DMS 273 (cell line): ENCODE results near the gene HEY2.
"Not testable (repeated sequence)": the region's sequence is repeated elsewhere in the genome, so short reads cannot be mapped to it uniquely, and the experiment has no call there.

Source experiments
- DNase-seq: peaks from one replicate; lab custom pipeline; 2025; ENCODE audit not compliant: unreplicated experiment; lab: John Stamatoyannopoulos, UW

HEY2 gene

GRCh38 chr6:125766641-125767040 is 17.2 kb downstream of the HEY2 start:
- DNase-seq = no peak

- DNase-seq = no peak
These were observed 19.8 kb downstream of the HEY2 start for GRCh38 chr6:125769147-125769783.

- DNase-seq = no peak
These were observed 24.2 kb downstream of the HEY2 start for GRCh38 chr6:125773387-125774341.

- DNase-seq = not testable (repeated sequence)
These were observed 26.8 kb downstream of the HEY2 start for GRCh38 chr6:125776107-125776826.

- peak; percentile 97 for DNase-seq
These were observed 30.6 kb downstream of the HEY2 start for GRCh38 chr6:125779924-125780539.

GRCh38 chr6:125780540-125781313 is 31.3 kb downstream of the HEY2 start:
- peak; percentile 91 for DNase-seq

GRCh38 chr6:125781314-125781868 is 32.0 kb downstream of the HEY2 start:
- peak; percentile 74 for DNase-seq

- DNase-seq = no peak
These were observed 34.9 kb downstream of the HEY2 start for GRCh38 chr6:125784365-125784764.

- peak; percentile 34 for DNase-seq
These were observed 38.4 kb downstream of the HEY2 start for GRCh38 chr6:125787791-125788190.

GRCh38 chr6:125789167-125789566 is 39.7 kb downstream of the HEY2 start:
- peak; percentile 38 for DNase-seq

- peak; percentile 90 for DNase-seq
These were observed 40.3 kb downstream of the HEY2 start for GRCh38 chr6:125789576-125790357.

- peak; percentile 91 for DNase-seq
These were observed 41.1 kb downstream of the HEY2 start, which contains the start of gene NCOA7 for GRCh38 chr6:125790358-125791150. Gene NCOA7 (plus strand): TSS chr6:125790960. CDS start chr6:125815355, 24,395 bp downstream.

- peak; percentile 70 for DNase-seq
These were observed 41.9 kb downstream of the HEY2 start for GRCh38 chr6:125791151-125791819.

GRCh38 chr6:125791820-125792165 is 42.4 kb downstream of the HEY2 start:
- DNase-seq = no peak

- DNase-seq = no peak
These were observed 42.7 kb downstream of the HEY2 start for GRCh38 chr6:125792172-125792571.

- no peak for DNase-seq
These were observed 43.2 kb downstream of the HEY2 start for GRCh38 chr6:125792680-125793079.

GRCh38 chr6:125793280-125793679 is 43.8 kb downstream of the HEY2 start:
- DNase-seq = no peak

GRCh38 chr6:125793863-125794262 is 44.4 kb downstream of the HEY2 start:
- DNase-seq = no peak
